Fibroblast of the aortic adventitia (primary cell): ENCODE measurements around the gene CELF1. TPM values are rescaled to one million over a fixed set of nuclear protein-coding genes. Genes with fewer than 3 reads are reported as not detected.

Experiments
- DNase-seq: peaks from one replicate; pipeline ENCODE4 v3.0.0-alpha.2; 2010; ENCODE audit warnings: low read depth
- H3K4me3 ChIP-seq: 2 replicates; pipeline ENCODE4 v1.5.1; 2011; ENCODE audit warnings: low read depth, mild to moderate bottlenecking, control low read depth, low read length, moderate library complexity
- total RNA-seq: library from RNA; depleted of rRNA; stranded (reverse); fragments of >200 nt; gene quantifications from 2 replicates; pipeline ENCODE4 v1.2.3, GENCODE V29; 2012; ENCODE audit warnings: low replicate concordance
- TF ChIP-seq, protein P1 (sequence below): IDR thresholded peaks from 2 replicates; pipeline ENCODE4 v1.5.1; 2011; ENCODE audit warnings: mild to moderate bottlenecking, low read length, control low read depth, inconsistent platforms; ENCODE audit not compliant: insufficient read depth

CELF1 gene
- total RNA-seq, 1 donor: 103 TPM

- TF ChIP-seq, protein P1, sequence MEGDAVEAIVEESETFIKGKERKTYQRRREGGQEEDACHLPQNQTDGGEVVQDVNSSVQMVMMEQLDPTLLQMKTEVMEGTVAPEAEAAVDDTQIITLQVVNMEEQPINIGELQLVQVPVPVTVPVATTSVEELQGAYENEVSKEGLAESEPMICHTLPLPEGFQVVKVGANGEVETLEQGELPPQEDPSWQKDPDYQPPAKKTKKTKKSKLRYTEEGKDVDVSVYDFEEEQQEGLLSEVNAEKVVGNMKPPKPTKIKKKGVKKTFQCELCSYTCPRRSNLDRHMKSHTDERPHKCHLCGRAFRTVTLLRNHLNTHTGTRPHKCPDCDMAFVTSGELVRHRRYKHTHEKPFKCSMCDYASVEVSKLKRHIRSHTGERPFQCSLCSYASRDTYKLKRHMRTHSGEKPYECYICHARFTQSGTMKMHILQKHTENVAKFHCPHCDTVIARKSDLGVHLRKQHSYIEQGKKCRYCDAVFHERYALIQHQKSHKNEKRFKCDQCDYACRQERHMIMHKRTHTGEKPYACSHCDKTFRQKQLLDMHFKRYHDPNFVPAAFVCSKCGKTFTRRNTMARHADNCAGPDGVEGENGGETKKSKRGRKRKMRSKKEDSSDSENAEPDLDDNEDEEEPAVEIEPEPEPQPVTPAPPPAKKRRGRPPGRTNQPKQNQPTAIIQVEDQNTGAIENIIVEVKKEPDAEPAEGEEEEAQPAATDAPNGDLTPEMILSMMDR: no peak
- peak overlapping the region; percentile 96 for H3K4me3 ChIP-seq
- no peak for DNase-seq
These were observed 24.6 kb upstream of the CELF1 start for GRCh38 chr11:47577460-47578041.

GRCh38 chr11:47573321-47573720 is 20.4 kb upstream of the CELF1 start:
- TF ChIP-seq, protein P1: no peak
- DNase-seq: no peak

DNA sequence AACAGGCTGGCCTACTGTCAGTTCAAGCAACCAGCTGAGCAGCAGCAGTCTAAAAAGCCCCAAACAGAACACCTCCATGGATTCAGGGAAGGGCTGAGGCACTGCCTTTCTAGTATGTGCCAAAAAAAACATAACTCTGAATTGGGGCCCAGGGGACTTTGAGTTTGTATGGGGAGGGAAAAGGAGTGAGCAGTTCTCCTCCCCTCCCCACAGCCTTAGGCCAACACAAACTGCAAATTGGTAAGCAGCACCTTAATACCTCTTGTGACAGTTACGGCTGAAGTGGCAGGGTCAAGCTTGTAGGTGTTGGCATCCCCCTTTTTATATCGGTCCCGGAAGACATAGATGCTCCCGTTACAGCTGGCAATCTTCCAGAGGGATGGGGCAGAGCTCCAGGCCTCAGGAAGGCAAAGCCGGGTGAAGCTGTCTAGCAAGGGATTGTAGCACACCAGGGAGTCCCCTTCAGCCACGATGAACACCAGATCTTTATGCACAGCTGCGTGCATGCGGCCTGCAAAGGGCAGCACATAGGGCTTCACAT is 19.9 kb upstream of the CELF1 start:
- TF ChIP-seq, protein P1: no peak
- H3K4me3 ChIP-seq: no peak overlapping the region
- DNase-seq: peak; percentile 56

More at GRCh38 chr11:47573321-47573720, 20.4 kb upstream of the CELF1 start:
- H3K4me3 ChIP-seq: no peak overlapping the region

DNA sequence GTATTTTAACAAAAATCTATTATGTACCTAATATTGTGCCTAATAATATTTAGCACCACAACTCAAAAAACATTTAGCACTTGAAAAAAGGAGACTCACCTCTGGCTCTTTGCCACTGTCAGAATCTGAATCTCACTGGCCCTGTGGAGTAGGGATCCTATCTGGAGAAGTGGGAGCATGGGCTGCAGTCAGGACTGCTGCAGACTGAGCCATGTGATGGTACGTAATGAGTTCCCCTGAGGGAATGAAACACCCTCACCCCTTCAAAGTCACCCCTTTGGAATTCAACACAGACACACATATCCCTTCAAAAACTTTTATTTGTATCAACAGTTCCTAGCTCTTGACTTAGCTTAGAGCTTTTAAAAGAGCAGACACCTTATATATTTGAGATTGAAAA is 19.0 kb upstream of the CELF1 start:
- TF ChIP-seq, protein P1: no peak
- DNase-seq: peak; percentile 54
- no peak overlapping the region for H3K4me3 ChIP-seq

GRCh38 chr11:47571357-47571729 is 18.4 kb upstream of the CELF1 start:
- H3K4me3 ChIP-seq: no peak overlapping the region
- TF ChIP-seq, protein P1: no peak
- DNase-seq: no peak

- no peak for DNase-seq
- no peak overlapping the region for H3K4me3 ChIP-seq
- TF ChIP-seq, protein P1: no peak
These were observed 17.9 kb upstream of the CELF1 start for GRCh38 chr11:47570651-47571356.
